Neuron (in vitro differentiated cells): ENCODE data around the gene DAPK3.
A peak's percentile ranks its signal among the peaks of the same experiment; 100 is the strongest.
"Not testable (repeated sequence)": the region's sequence is repeated elsewhere in the genome, so short reads cannot be mapped to it uniquely, and the experiment has no call there.

ENCODE experiments used
- H2AFZ ChIP-seq: one replicate; pipeline ENCODE4 v1.6.1; 2013; ENCODE audit warnings: low read depth, mild to moderate bottlenecking, inconsistent platforms, low read length, moderate library complexity
- H3K27me3 ChIP-seq: one replicate; pipeline ENCODE4 v1.6.1; 2013; ENCODE audit warnings: low read length; ENCODE audit not compliant: insufficient read depth
- H3K36me3 ChIP-seq: one replicate; pipeline ENCODE4 v1.6.1; 2013; ENCODE audit warnings: low read length; ENCODE audit not compliant: insufficient read depth
- H3K4me1 ChIP-seq: one replicate; pipeline ENCODE4 v1.6.1; 2013; ENCODE audit warnings: low read length; ENCODE audit not compliant: insufficient read depth
- H3K4me3 ChIP-seq: 2 replicates; pipeline ENCODE4 v1.5.1; 2013; ENCODE audit warnings: mild to moderate bottlenecking, low read length, moderate library complexity
- H3K9me3 ChIP-seq: one replicate; pipeline ENCODE4 v1.6.1; 2013; ENCODE audit warnings: low read length

The DAPK3 gene

GRCh38 chr19:3950871-3951861, 19.7 kb downstream of the DAPK3 start:
- H3K36me3 ChIP-seq = no peaks in the 10 kb centered on the region
- no peak overlapping the region for H2AFZ ChIP-seq
- no peaks in the 10 kb centered on the region for H3K9me3 ChIP-seq
- H3K27me3 ChIP-seq = no peaks in the 10 kb centered on the region
- no peaks in the 10 kb centered on the region for H3K4me1 ChIP-seq
- no peak overlapping the region for H3K4me3 ChIP-seq

- H3K9me3 ChIP-seq = no peaks in the 10 kb centered on the region
- no peaks in the 10 kb centered on the region for H3K27me3 ChIP-seq
- H3K4me1 ChIP-seq = no peaks in the 10 kb centered on the region
- no peaks in the 10 kb centered on the region for H3K36me3 ChIP-seq
- no peak overlapping the region for H2AFZ ChIP-seq
- H3K4me3 ChIP-seq = no peak overlapping the region
Measured at GRCh38 chr19:3949997-3950859, 20.7 kb downstream of the DAPK3 start.

GRCh38 chr19:3949294-3949693, 21.6 kb downstream of the DAPK3 start:
- Histone ChIP-seq H2AFZ (no peak overlapping the region), H3K4me1 (no peaks in the 10 kb centered on the region), H3K27me3 (no peaks in the 10 kb centered on the region), H3K36me3 (no peaks in the 10 kb centered on the region), H3K4me3 (no peak overlapping the region), H3K9me3 (no peaks in the 10 kb centered on the region)

GRCh38 chr19:3947316-3947933, 23.5 kb downstream of the DAPK3 start:
- H3K4me3 ChIP-seq, H3K27me3 ChIP-seq, H3K4me1 ChIP-seq, H3K9me3 ChIP-seq, H3K36me3 ChIP-seq, H2AFZ ChIP-seq: not testable (repeated sequence)

GRCh38 chr19:3945838-3946237, 25.1 kb downstream of the DAPK3 start:
- Histone ChIP-seq H3K4me1 (no peaks in the 10 kb centered on the region), H3K36me3 (no peaks in the 10 kb centered on the region), H3K9me3 (no peaks in the 10 kb centered on the region), H2AFZ (no peak overlapping the region), H3K4me3 (no peak overlapping the region), H3K27me3 (no peaks in the 10 kb centered on the region)

GRCh38 chr19:3944018-3944721, 26.7 kb downstream of the DAPK3 start:
- H3K9me3 ChIP-seq = no peaks in the 10 kb centered on the region
- no peaks in the 10 kb centered on the region for H3K36me3 ChIP-seq
- no peak overlapping the region for H3K4me3 ChIP-seq
- no peak overlapping the region for H2AFZ ChIP-seq
- no peaks in the 10 kb centered on the region for H3K27me3 ChIP-seq
- no peaks in the 10 kb centered on the region for H3K4me1 ChIP-seq

- no peak overlapping the region for H2AFZ ChIP-seq
- H3K4me3 ChIP-seq = no peak overlapping the region
- H3K9me3 ChIP-seq = peaks cover 5% of the 10 kb centered on the region
- no peaks in the 10 kb centered on the region for H3K4me1 ChIP-seq
- no peaks in the 10 kb centered on the region for H3K36me3 ChIP-seq
- no peaks in the 10 kb centered on the region for H3K27me3 ChIP-seq
Measured at GRCh38 chr19:3942790-3943409, 28.0 kb downstream of the DAPK3 start.

- peaks cover 11% of the 10 kb centered on the region for H3K9me3 ChIP-seq
- not testable (repeated sequence) for H3K27me3 ChIP-seq, H3K4me1 ChIP-seq, H3K4me3 ChIP-seq, H3K36me3 ChIP-seq, H2AFZ ChIP-seq
Measured at GRCh38 chr19:3938300-3938950, 32.5 kb downstream of the DAPK3 start.

GRCh38 chr19:3936506-3937442, 34.1 kb downstream of the DAPK3 start:
- Histone ChIP-seq H3K4me3 (no peak overlapping the region), H3K36me3 (no peaks in the 10 kb centered on the region), H3K4me1 (peaks cover 10% of the 10 kb centered on the region), H3K27me3 (peaks cover 3% of the 10 kb centered on the region), H3K9me3 (peaks cover 11% of the 10 kb centered on the region), H2AFZ (no peak overlapping the region)

GRCh38 chr19:3932931-3933810, 37.7 kb downstream of the DAPK3 start, which contains the start of gene NMRK2:
Gene NMRK2 (plus strand): TSS chr19:3933069. CDS start chr19:3933672, 603 bp downstream.
- H3K9me3 ChIP-seq = peaks cover 8% of the 10 kb centered on the region
- H3K27me3 ChIP-seq = peaks cover 3% of the 10 kb centered on the region
- peak within 1 kb of the TSS; percentile 11 for H3K4me3 ChIP-seq
- peaks cover 10% of the 10 kb centered on the region for H3K4me1 ChIP-seq
- H3K36me3 ChIP-seq = no peaks in the 10 kb centered on the region
- no peak within 1 kb of the TSS for H2AFZ ChIP-seq
